ENCODE data around the gene MAGI1. TPM values are rescaled to one million over a fixed set of nuclear protein-coding genes. Genes with fewer than 3 reads are reported as not detected.

The MAGI1 gene
- polyA plus RNA-seq, 1 of the 3 experiments (the other 2 are of a cell fraction): 10.3 TPM

DNA sequence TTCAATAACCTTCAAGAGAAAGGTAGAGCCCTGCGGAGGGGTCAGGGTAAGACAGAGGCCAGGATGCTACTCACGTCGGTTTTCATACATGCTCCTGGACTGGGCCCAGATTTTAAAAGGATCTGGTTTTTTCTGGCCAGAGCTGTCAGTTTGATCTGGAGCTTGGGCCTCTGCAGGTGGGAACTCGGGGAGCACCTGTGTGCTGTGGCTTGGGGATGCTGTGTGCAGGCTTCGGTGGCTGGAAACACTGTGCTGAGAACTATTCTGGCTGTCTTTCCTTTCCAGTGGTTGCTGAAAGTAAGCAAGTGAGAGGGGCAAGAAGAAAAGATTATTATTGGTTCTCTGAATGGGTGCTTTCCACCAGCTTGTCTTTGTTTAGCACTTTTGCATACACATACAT is 647.6 kb downstream of the MAGI1 start (continued):
- no peak for TF ChIP-seq YY1 (IDR thresholded peaks at IDR 0.05; ENCODE audit: low read depth)
- TF ChIP-seq, protein P1, sequence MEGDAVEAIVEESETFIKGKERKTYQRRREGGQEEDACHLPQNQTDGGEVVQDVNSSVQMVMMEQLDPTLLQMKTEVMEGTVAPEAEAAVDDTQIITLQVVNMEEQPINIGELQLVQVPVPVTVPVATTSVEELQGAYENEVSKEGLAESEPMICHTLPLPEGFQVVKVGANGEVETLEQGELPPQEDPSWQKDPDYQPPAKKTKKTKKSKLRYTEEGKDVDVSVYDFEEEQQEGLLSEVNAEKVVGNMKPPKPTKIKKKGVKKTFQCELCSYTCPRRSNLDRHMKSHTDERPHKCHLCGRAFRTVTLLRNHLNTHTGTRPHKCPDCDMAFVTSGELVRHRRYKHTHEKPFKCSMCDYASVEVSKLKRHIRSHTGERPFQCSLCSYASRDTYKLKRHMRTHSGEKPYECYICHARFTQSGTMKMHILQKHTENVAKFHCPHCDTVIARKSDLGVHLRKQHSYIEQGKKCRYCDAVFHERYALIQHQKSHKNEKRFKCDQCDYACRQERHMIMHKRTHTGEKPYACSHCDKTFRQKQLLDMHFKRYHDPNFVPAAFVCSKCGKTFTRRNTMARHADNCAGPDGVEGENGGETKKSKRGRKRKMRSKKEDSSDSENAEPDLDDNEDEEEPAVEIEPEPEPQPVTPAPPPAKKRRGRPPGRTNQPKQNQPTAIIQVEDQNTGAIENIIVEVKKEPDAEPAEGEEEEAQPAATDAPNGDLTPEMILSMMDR (IDR thresholded peaks at IDR 0.05): no peak
- TF ChIP-seq, protein P2, sequence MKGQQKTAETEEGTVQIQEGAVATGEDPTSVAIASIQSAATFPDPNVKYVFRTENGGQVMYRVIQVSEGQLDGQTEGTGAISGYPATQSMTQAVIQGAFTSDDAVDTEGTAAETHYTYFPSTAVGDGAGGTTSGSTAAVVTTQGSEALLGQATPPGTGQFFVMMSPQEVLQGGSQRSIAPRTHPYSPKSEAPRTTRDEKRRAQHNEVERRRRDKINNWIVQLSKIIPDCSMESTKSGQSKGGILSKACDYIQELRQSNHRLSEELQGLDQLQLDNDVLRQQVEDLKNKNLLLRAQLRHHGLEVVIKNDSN (IDR thresholded peaks at IDR 0.05; ENCODE audit: borderline replicate concordance, low read depth): no peak
- TF ChIP-seq TCF12 (IDR thresholded peaks at IDR 0.05): no peak
- TF ChIP-seq, protein P3, sequence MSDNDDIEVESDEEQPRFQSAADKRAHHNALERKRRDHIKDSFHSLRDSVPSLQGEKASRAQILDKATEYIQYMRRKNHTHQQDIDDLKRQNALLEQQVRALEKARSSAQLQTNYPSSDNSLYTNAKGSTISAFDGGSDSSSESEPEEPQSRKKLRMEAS (IDR thresholded peaks at IDR 0.05; ENCODE audit: low read depth): no peak
- TF ChIP-seq, protein P4, sequence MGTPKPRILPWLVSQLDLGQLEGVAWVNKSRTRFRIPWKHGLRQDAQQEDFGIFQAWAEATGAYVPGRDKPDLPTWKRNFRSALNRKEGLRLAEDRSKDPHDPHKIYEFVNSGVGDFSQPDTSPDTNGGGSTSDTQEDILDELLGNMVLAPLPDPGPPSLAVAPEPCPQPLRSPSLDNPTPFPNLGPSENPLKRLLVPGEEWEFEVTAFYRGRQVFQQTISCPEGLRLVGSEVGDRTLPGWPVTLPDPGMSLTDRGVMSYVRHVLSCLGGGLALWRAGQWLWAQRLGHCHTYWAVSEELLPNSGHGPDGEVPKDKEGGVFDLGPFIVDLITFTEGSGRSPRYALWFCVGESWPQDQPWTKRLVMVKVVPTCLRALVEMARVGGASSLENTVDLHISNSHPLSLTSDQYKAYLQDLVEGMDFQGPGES (IDR thresholded peaks at IDR 0.05; ENCODE audit: low read depth, low read length): no peak
- no peak for TF ChIP-seq FOSL2 (IDR thresholded peaks at IDR 0.05; ENCODE audit: borderline replicate concordance, low read depth)

DNA sequence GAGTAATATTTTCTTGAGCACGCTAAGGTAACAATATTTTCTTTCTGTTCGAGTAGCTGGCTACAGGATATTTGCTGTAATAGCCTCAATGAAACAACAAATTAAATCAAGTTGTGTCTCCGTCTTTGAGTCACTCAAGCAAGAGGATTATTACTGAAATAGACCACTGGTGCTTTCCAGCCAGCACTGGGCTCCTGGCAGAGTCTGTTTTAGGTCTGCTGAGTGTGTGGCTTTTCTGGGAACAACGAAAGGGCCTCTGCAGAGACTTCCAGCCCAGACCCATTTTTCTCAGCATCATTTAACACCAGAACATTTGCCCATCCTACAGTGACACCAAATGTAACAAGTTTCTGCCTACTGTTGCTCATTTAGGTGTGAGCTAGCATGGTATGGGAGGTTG is 652.9 kb downstream of the MAGI1 start:
- H3K27ac ChIP-seq (ENCODE audit: low read depth in 2 of 2, low read length in 1 of 2): no peak overlapping the region
- CTCF ChIA-PET: interaction anchor here (1.1 to 1.3 kb wide), 2 partner anchors 52 to 316 kb away, joined by 3 read pairs; no protein-coding TSS in a partner anchor
- POLR2A ChIA-PET: no interaction called here
- no peak overlapping the region for H2AFZ ChIP-seq (ENCODE audit: low read depth)
- H3K4me1 ChIP-seq (ENCODE audit: control insufficient read depth in 1 of 2, insufficient read depth in 2 of 2, low read depth in 1 of 2, low read length in 1 of 2): no peaks in the 10 kb centered on the region; a peak in 1 of 4 replicates
- H3K79me2 ChIP-seq (ENCODE audit: insufficient read depth): no peaks in the 10 kb centered on the region
- peaks cover 24 to 27% of the 10 kb centered on the region in 2 experiments for H3K36me3 ChIP-seq (replicated peaks in 1 of 2; ENCODE audit: control insufficient read depth in 1 of 2, insufficient read depth in 2 of 2, low read length in 1 of 2)
- no peak overlapping the region for H3K4me2 ChIP-seq
- WGBS (ENCODE audit: low lambda C conversion rate): 90% methylated on average over 4 of the region's 4 CpGs
- no peaks in the 10 kb centered on the region for H3K27me3 ChIP-seq (ENCODE audit: insufficient read depth)
- H3K4me3 ChIP-seq (ENCODE audit: low read depth in 2 of 2, low read length in 1 of 2): no peak overlapping the region
- DNase-seq: no peak
- no peak overlapping the region for H3K9ac ChIP-seq
- H4K20me1 ChIP-seq (ENCODE audit: insufficient read depth): no peaks in the 10 kb centered on the region
- H3K9me3 ChIP-seq: no peaks in the 10 kb centered on the region
- H3K9me2 ChIP-seq: no peaks in the 10 kb centered on the region
- no peaks in the 10 kb centered on the region for H3F3A ChIP-seq (replicated peaks; ENCODE audit: insufficient read depth)
- no peak for TF ChIP-seq RCOR1 (IDR thresholded peaks at IDR 0.05; ENCODE audit: low read length)
- no peak for TF ChIP-seq SMC3 (IDR thresholded peaks at IDR 0.05; ENCODE audit: low read depth, low read length)
- TF ChIP-seq EZH2phosphoT487 (IDR thresholded peaks at IDR 0.05; ENCODE audit: borderline replicate concordance, low read depth): no peak
- TF ChIP-seq ELF1 (IDR thresholded peaks at IDR 0.05): no peak
- no peak for TF ChIP-seq TEAD4 (IDR thresholded peaks at IDR 0.05; ENCODE audit: borderline replicate concordance, insufficient read depth)
- TF ChIP-seq JUND (IDR thresholded peaks at IDR 0.05): no peak
- no peak for TF ChIP-seq EP300 (IDR thresholded peaks at IDR 0.05; ENCODE audit: borderline replicate concordance in 1 of 2, low read depth in 1 of 2, low read length in 1 of 2)
- no peak for TF ChIP-seq SIN3A (IDR thresholded peaks at IDR 0.05; ENCODE audit: borderline replicate concordance, low read depth, low read length)
- TF ChIP-seq, protein P4 (IDR thresholded peaks at IDR 0.05; ENCODE audit: low read depth, low read length): no peak
- TF ChIP-seq, protein P3 (IDR thresholded peaks at IDR 0.05; ENCODE audit: low read depth): no peak
- no peak for TF ChIP-seq RXRA (IDR thresholded peaks at IDR 0.05; ENCODE audit: borderline replicate concordance, low read depth)
- TF ChIP-seq, protein P2 (IDR thresholded peaks at IDR 0.05; ENCODE audit: borderline replicate concordance, low read depth): no peak
- no peak for TF ChIP-seq FOSL2 (IDR thresholded peaks at IDR 0.05; ENCODE audit: borderline replicate concordance, low read depth)
- no peak for TF ChIP-seq FOXM1 (IDR thresholded peaks at IDR 0.05; ENCODE audit: low read depth)
- TF ChIP-seq RFX5 (IDR thresholded peaks at IDR 0.05; ENCODE audit: low read length): no peak
- TF ChIP-seq, protein P5, sequence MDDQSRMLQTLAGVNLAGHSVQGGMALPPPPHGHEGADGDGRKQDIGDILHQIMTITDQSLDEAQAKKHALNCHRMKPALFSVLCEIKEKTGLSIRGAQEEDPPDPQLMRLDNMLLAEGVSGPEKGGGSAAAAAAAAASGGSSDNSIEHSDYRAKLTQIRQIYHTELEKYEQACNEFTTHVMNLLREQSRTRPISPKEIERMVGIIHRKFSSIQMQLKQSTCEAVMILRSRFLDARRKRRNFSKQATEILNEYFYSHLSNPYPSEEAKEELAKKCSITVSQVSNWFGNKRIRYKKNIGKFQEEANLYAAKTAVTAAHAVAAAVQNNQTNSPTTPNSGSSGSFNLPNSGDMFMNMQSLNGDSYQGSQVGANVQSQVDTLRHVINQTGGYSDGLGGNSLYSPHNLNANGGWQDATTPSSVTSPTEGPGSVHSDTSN (IDR thresholded peaks at IDR 0.05): no peak
- TF ChIP-seq FOXJ3 (CRISPR knock-in tag; IDR thresholded peaks at IDR 0.05): no peak
- TF ChIP-seq, protein P1 (IDR thresholded peaks at IDR 0.05): no peak
- TF ChIP-seq MXI1 (IDR thresholded peaks at IDR 0.05; ENCODE audit: low read depth, low read length): no peak

All from SK-N-SH (cell line).